Calu3 (cell line): Measurements from ENCODE around the gene KLK13. TPM values are rescaled to one million over a fixed set of nuclear protein-coding genes. Genes with fewer than 3 reads are reported as not detected.

Experiments
- BruUV-seq: library from RNA; stranded (reverse); fragments of 400-500 nt; replicated peaks from 2 replicates; lab custom pipeline; 2021; lab: Mats Ljungman, UMichigan
- CTCF ChIA-PET: fragments of 300-600 bp; sonication (Branson Sonifier 250); formaldehyde crosslinking; loops from one replicate; lab custom pipeline; 2022; ENCODE audit warnings: antibody characterized with exemption; lab: Charles Lee
- DNase-seq: peaks from one replicate; pipeline ENCODE4 v3.0.0; 2022
- H3K27ac Mint-ChIP-seq: one replicate; pipeline ENCODE4 v1.8.0; 2022; ENCODE audit warnings: mixed read lengths; ENCODE audit not compliant: unreplicated experiment
- H3K27me3 Mint-ChIP-seq: one replicate; pipeline ENCODE4 v1.8.0; 2022; ENCODE audit warnings: mixed read lengths; ENCODE audit not compliant: unreplicated experiment
- H3K36me3 Mint-ChIP-seq: one replicate; pipeline ENCODE4 v1.8.0; 2022; ENCODE audit warnings: mild to moderate bottlenecking, moderate library complexity, mixed read lengths; ENCODE audit not compliant: insufficient read depth, unreplicated experiment
- H3K4me1 Mint-ChIP-seq: one replicate; pipeline ENCODE4 v1.8.0; 2022; ENCODE audit warnings: mild to moderate bottlenecking, low read depth, mixed read lengths; ENCODE audit not compliant: unreplicated experiment
- H3K4me3 Mint-ChIP-seq: one replicate; pipeline ENCODE4 v1.8.0; 2022; ENCODE audit warnings: mild to moderate bottlenecking, low read depth, moderate library complexity, mixed read lengths; ENCODE audit not compliant: unreplicated experiment
- H3K9me3 Mint-ChIP-seq: one replicate; pipeline ENCODE4 v1.8.0; 2022; ENCODE audit warnings: low read depth, mixed read lengths; ENCODE audit not compliant: unreplicated experiment
- intact Hi-C: fragments of 100-400 bp; cut with micrococcal nuclease; formaldehyde crosslinking; loops from one replicate; pipeline ENCODE4 v1.10.0; 2022; ENCODE audit not compliant: unreplicated experiment
- total RNA-seq: library from RNA; stranded (reverse); gene quantifications from 2 replicates; pipeline ENCODE4 v1.2.3, GENCODE V29; 2022
- TF ChIP-seq, protein P1 (sequence below): fragments of 200-600 bp; IDR thresholded peaks from one replicate; pipeline ENCODE4 v1.8.0; 2022; ENCODE audit warnings: antibody characterized with exemption; ENCODE audit not compliant: unreplicated experiment

Gene KLK13
- total RNA-seq, 1 experiment from 2014 or later, result not detected

DNA sequence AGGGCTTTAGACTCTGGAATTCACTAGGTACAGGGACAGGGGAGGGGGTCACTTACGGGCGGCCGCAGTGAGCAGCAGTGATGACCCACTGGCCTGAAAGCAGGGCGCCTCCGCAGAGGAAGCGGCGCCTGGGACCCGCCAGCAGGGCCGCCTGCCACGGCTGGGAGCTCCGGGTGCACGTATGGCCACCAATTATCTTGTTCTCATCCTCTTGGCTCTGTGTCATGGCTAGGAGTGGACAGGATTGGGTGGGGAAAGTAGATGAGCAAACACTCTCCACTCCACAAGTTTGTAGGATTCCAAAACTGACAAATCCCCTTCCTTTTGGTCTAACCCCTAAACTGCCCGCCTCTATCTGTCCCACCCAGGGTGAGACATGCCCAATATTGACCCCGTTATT is 16.6 kb upstream of the KLK13 start:
- no peak overlapping the region for H3K27ac Mint-ChIP-seq
- H3K36me3 Mint-ChIP-seq, result peaks cover 3% of the 10 kb centered on the region
- no peaks in the 10 kb centered on the region for H3K9me3 Mint-ChIP-seq
- H3K4me1 Mint-ChIP-seq, result no peaks in the 10 kb centered on the region
- no peak overlapping the region for H3K4me3 Mint-ChIP-seq
- no TSS peak for BruUV-seq
- TF ChIP-seq, protein P1, sequence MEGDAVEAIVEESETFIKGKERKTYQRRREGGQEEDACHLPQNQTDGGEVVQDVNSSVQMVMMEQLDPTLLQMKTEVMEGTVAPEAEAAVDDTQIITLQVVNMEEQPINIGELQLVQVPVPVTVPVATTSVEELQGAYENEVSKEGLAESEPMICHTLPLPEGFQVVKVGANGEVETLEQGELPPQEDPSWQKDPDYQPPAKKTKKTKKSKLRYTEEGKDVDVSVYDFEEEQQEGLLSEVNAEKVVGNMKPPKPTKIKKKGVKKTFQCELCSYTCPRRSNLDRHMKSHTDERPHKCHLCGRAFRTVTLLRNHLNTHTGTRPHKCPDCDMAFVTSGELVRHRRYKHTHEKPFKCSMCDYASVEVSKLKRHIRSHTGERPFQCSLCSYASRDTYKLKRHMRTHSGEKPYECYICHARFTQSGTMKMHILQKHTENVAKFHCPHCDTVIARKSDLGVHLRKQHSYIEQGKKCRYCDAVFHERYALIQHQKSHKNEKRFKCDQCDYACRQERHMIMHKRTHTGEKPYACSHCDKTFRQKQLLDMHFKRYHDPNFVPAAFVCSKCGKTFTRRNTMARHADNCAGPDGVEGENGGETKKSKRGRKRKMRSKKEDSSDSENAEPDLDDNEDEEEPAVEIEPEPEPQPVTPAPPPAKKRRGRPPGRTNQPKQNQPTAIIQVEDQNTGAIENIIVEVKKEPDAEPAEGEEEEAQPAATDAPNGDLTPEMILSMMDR, result no peak
- DNase-seq, result no peak
- intact Hi-C loops, result no loop called here
- H3K27me3 Mint-ChIP-seq, result peaks cover 47% of the 10 kb centered on the region
- CTCF ChIA-PET, result no interaction called here

DNA sequence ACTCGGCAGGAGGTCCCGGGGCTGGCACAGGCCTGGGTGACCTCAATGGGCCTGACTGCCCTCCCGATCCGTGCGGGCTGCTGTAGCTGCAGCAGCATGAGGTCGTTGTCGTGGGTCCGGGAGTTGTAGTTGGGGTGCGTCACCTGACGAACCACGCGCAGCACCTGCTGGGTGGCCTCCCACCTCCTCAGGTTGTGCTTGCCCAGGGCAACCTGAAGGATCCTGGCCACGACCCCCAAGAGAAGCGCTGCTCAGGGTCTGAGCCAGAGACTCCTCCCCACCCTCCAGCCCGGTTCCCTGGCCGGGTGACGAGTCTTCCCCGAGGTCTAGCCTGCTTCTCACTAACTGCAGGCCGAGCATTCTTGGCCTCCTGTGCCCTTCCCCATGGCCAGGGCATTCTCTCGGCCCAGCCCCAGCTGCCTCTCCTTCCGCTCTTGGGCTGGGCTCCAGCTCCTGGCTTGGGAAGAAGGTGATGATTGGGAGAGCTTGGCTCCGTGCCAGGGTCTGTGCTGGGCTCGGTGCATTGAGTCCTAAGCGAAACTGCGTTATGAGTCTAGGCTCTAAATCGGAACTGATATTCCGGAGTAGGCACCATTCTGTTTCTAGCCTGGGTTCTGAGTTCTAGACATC is 14.7 kb upstream of the KLK13 start:
- Mint-ChIP-seq H3K27me3 (peaks cover 61% of the 10 kb centered on the region), H3K4me3 (no peak overlapping the region), H3K9me3 (no peaks in the 10 kb centered on the region), H3K27ac (no peak overlapping the region), H3K4me1 (no peaks in the 10 kb centered on the region), H3K36me3 (peaks cover 3% of the 10 kb centered on the region)
- TF ChIP-seq, protein P1, result no peak
- BruUV-seq, result no TSS peak
- no peak for DNase-seq
- CTCF ChIA-PET, result interaction anchor here (0.6 kb wide), 1 partner anchor 1734 kb away, joined by 5 read pairs; no protein-coding TSS in a partner anchor
- intact Hi-C loops, result no loop called here

DNA sequence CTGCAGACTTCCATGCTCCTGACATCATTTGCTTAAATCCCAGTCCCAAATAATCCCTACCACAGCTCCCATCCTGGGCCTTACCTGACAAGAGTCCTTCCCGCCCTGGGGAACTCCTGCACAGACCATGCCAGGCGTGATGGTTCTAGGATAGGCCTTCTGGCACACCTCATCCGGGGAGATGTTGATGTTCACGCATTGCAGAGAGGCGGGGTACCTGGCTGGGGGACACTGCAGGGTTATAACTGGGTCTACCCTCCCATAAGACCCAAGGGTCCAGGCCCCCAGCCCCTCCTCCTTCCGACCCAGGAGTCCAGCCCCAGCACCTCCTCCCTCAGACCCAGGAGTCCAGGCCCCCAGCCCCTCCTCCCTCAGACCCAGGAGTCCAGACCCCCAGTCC is 13.8 kb upstream of the KLK13 start:
- H3K27me3 Mint-ChIP-seq, result peaks cover 61% of the 10 kb centered on the region
- DNase-seq, result no peak
- H3K9me3 Mint-ChIP-seq, result peaks cover 3% of the 10 kb centered on the region
- no peaks in the 10 kb centered on the region for H3K4me1 Mint-ChIP-seq
- H3K27ac Mint-ChIP-seq, result no peak overlapping the region
- CTCF ChIA-PET, result interaction anchor here (0.6 kb wide), 1 partner anchor 1733 kb away, joined by 5 read pairs; no protein-coding TSS in a partner anchor
- H3K4me3 Mint-ChIP-seq, result no peak overlapping the region
- no TSS peak for BruUV-seq
- TF ChIP-seq, protein P1, result no peak
- H3K36me3 Mint-ChIP-seq, result no peaks in the 10 kb centered on the region
- intact Hi-C loops, result no loop called here

DNA sequence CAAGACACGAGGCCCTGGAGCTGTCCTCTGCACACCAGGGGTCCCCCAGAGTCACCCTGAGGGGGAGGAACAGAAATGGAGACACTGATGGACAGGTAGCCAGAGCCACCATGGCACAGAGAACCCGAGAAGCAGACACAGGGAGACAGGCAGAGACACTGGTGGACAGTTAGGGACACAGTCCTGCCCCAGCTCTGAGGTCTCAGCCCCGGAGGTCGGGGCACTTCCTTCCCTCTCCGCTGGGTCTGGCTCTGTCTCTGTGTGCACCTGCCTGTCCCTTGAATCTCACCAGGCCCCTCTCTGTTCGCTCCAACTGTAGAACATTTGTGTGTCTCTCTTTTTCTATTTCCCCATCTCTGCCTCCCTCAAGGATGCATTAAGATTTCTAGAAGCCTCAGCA is 13.2 kb upstream of the KLK13 start:
- Mint-ChIP-seq H3K9me3 (peaks cover 3% of the 10 kb centered on the region), H3K27me3 (peaks cover 56% of the 10 kb centered on the region), H3K27ac (no peak overlapping the region), H3K4me1 (no peaks in the 10 kb centered on the region), H3K36me3 (no peaks in the 10 kb centered on the region), H3K4me3 (no peak overlapping the region)
- no peak for DNase-seq
- CTCF ChIA-PET, result no interaction called here
- no TSS peak for BruUV-seq
- intact Hi-C loops, result no loop called here
- TF ChIP-seq, protein P1, result no peak
